HG03045 (cell line): ENCODE data around the gene DSCAM.

Experiments used
- ATAC-seq: cut with Tn5 transposase; IDR thresholded peaks from one replicate; pipeline ENCODE4 v1.9.1; 2021; ENCODE audit warnings: mild to moderate bottlenecking, moderate library complexity; ENCODE audit not compliant: unreplicated experiment

The DSCAM gene

DNA sequence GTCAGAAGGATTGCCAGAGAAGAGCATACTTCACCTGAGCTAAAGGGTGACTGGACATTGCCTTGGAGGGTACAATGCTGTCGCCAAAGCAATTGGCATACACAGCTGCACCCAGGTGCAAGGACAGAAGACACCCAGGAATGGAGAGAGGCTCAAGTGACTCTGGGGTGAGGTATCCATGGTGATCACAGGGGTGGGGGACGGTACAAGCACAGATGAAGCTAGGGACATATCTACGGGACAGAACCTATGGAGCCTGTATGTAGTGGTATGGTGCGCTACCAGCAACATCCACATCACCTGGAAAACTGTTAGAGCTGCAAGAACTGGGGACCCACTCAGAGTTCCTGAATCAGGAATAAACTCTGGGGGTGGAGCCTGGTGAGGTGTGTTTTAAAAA is 693.6 kb downstream of the DSCAM start:
- no peak for ATAC-seq

DNA sequence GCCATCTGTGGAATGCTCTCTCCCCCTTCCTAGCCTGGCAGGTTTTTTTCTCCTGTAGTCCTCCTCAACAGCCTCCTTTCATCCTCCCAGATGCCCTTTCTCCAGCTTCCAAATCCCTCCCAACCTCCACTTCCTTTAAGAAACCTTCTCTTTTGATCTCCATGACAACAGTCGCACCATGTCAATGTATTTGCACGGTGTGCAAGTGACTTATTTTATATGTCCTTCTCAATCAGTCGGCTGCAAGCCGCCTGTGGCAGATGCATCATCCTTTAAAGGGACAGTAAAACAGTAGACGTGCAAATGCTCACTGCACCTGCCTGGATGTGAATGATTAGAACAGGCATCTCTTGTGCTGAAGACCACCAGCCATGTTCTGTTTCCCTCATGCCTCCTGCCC is 694.5 kb downstream of the DSCAM start:
- ATAC-seq, result no peak

DNA sequence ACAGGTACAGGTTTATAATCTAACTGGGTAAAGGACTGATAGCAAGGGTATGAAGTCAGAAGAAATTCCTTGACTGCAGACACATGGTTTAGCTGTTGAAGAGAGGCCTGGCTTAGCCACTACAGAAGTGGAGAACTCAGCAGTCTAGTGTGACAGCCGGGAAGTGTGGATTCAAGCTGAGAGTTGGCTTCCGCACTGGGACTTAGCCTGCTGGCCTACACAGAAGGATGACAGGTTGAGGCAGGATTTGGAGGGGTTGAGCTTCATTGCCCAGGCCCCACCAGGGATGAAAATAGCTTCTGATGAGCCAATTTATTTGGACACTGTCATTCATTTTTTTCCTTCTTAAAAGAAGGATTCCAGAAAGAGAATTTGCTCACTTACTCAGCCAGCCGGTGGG is 695.3 kb downstream of the DSCAM start:
- no peak for ATAC-seq

DNA sequence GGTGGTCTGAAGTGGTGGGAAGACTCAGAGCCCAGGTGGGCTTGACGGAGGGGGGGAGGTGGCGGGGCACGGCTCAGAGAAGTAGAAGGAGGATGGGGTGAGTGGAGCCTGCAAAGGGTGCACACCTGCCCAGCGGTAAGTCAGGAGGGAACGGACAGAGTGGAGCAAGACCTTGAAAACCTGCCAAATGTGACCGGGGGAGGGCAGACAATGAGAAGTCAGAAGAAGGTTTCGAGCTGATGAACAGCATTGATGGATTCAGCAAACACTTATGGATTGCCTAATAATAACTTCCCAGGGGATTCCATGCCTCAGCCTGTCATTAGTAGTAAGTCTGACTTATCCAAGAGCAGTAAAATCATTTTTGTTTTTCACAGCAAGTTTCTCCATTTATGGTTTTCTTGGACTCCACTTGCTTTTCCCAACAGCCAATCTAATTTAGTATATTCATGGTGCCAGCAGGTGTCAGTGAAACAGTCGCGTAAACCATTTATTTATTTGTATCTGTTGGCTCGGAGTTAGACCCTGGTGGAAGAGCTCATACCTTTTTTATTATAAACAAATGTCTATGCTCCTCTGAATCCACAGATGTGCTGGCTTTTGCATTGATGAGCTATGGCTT is 700.6 kb downstream of the DSCAM start:
- no peak for ATAC-seq

DNA sequence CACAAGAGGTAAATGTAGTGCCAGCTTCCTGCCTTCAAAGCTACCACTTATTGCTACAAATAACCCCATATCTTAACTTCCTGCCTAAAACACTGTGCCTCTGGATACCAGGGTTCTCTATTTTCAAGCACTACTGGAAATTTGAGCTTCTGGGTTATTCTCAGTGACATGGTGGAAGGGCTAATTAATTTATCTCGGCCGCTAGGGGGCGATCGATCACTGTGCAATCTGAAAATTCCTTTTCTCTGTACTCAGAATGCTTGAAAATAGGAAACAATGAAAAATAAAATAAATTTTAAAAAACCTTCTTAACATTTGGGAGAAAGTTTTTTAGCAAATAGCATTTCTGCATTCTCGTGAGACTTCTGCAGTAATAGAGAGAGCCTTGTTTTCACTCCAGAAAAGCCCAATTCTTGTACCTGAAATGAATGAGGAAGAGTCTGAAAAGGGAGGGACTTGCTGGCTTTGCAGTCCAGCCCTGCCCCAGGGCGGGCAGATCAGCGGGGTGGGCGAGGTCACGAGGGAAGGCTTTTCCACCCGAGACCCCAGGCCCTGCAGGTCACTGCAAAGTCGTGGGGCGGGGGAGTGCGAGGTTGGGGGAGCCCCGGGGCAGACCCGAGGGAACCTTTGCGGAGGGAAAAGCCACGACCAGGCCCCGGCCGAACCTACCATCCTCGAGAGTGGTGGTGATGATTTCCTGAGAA is 703.0 kb downstream of the DSCAM start:
- no peak for ATAC-seq

DNA sequence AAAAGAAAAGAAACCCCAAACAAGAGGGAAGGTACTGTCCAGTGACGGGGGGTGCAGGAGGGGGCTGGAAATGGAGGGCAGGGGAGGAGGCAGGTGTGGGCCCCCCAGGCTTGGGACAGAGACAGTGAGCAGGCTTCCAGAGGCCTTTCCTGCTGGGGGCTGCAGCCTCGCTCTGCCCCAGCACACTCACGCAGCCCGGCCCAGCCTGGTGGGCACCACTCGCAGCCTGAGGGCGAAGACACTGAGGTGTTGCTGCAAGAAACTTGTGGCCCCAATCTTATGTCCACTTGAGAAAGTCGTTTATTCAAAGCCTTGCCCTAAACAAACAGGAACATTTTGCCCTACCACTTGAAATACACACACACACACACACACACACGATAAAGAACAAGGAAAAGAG is 705.3 kb downstream of the DSCAM start:
- no peak for ATAC-seq

DNA sequence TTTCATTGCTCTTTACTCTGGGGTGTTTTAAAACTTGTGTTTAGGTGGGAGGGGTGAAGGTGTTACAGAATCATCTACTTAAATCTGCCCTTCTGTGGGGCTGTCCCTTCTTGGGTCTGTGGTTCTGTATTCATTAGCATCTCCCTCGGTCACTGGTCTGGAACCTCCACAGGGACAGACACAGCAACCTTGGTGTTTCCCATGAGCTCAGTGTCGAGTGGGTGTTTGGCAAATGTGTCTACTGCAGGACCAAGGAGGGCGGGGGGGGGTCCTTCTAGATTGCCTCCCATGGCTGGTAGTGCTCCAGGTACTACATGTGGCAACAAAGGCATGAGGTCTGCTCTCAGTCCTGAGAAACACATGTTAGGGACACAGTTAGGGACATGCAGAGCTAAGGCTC is 706.3 kb downstream of the DSCAM start:
- no peak for ATAC-seq

DNA sequence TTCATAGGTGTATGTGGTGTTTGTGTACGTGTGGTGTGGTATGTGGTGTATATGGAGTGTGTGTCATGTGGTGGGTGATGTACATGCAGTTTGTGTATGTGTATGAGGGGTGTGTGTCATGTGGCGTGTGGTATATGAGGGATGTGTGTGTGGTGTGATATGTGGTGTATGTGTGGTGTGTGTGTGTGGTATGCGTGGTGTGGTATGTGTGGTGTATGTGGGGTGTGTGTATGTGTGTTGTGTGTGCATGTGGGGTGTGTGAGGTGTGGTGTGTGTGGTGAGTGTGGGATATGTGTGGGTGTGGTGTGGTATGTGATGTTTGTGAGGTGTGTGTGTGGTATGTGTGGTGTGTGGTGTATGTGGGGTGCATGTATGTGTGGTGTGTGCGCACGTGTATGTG is 707.3 kb downstream of the DSCAM start:
- no peak for ATAC-seq

DNA sequence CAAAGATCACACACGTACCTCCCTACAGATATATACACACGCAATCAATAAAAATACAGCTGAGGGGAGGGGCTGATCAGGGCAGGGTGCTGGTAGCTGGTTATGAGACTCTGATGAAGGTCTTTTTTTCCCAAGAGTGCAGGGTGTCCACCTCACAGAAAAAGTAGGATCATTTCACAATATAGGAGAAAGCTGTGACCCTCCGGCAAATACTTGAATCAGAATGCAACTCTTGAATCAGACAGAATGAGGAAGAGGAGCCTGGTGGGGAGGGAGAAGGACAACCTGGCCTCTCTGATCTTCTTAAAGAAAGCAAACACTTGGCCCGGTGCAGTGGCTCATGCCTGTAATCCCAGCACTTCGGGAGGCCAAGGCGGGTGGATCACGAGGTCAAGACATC is 710.4 kb downstream of the DSCAM start:
- no peak for ATAC-seq

DNA sequence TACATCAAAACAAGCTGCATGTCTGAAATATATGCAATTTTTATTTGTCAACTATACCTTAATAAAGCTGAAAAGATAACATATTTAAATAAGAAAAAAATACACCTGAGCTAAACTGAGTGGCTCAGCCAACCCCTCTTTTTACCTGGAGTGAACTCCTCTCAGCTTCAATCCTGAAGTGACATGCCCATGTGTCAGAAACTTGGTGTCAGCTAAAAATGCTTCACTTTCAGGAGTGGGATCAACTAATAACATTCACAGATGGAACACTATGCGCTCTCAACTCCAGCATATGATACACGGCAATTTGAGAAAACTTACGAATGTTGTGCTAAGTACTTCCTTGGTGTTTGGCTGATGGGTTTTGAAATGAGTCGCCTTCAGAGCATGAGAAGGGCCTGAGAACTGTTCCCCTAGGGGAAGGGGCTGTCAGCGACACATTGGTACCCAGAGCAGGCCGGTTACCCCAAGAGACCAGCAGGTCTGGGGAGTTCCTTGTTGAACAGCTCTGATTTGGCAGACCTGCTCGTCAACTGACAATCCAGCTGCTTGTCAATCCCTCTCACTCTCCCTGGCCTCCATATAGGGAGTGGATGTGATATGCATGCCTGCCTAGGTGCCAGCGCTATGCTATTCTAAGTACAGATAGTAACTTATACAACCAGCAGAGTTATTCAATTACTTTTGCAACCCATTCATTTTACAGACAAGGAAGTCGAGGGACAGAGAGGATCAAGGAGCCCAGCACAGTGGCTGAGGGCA is 712.0 kb downstream of the DSCAM start:
- no peak for ATAC-seq

DNA sequence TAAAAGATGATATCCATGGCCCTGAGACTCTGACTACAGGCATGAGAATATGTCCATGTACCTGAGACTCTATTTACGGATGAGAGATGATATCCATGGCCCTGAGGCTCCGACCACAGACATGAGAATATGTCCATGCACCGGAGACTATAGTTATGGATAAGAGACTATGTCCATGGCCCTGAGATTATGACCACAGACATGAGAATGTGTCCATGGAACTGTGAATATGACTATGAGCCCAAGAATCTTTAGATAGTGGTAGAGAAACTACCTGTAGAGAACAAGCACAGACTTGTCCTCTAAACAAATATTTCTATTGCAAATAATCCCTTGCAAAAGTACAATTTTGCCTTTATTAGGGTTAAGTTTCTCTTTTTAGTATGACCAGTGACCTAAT is 716.5 kb downstream of the DSCAM start:
- ATAC-seq, result no peak

DNA sequence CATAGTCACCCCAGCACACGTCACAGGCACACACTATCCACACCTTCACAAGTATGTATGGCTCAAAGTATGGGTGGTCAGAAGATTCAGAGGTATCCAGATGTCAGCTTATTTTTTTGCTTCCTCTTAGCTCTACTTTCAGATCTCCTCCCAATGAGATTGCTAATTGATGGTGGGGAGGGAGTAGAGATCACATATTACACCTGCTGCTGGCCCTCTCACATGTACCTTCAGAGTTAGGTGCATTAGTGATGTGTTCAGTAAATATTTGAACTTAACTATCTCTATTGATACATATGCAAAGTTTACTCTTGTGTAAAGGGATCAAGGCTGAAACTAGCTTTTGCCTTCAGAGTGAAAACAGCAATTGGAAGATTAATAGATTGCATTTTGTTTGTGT is 717.1 kb downstream of the DSCAM start:
- ATAC-seq, result no peak

DNA sequence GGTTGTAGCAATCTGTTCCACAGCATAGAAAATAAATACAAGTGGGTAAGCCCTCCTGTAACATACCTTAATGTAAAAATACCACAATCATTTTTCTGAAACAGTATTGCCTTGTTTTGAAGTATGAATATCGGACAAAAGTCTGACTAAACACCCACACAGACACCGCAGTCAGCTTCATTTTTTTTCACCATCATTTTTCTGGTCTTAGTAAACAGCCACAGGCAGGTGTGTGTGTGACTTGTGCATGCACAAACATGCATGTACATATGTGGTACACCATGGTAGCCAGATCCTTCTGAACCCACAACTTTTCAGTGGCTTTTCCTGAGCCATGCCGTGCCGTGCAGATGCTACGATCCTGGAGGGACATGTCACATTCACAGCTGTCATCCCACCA is 718.1 kb downstream of the DSCAM start:
- no peak for ATAC-seq

DNA sequence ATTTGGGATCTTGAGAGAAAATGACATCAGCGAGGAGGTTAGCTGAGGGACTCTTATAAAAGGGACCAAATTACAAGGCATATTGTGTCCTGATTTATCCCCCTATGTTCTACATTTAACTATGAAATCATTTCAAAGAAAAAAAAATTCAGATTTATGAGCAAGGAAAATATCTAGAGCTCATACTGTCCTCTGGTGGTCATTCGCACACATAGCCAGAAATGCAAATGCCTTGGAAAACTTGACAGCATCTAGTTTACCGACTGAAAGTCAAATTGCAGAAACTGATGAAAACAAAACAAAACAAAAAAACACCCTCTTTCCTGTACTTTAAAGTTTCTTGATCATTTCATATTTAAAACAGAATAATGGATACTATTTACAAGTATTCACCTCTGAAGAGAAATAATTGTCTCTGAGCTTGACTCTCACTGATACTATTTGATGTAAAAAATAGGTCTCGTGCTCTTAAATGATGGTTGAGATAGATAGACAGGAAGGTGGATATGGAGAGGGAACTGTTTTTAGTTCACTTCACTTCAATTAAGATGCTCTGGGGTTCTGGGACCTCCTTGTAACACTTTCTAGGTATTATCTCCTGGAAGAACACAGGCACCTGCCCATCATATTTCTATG is 725.9 kb downstream of the DSCAM start:
- ATAC-seq, result no peak

DNA sequence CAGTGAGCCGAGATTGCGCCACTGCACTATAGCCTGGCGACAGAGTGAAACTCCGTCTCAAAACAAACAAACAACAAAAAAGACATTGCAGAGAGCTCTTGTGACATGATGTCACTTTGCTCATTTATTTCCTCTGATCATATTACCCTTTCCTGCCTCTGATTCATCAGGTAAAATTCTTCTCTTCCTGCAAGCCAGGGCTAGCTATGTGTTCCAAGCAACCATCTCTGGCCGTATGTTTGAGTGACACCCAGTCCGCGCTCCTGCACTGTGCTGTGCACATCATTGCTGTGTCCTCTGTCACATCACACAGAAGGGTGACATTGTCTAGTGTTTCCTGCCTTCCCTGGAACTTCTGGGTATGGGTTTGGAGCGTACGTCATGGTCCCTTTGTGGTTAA is 728.4 kb downstream of the DSCAM start:
- ATAC-seq, result no peak

DNA sequence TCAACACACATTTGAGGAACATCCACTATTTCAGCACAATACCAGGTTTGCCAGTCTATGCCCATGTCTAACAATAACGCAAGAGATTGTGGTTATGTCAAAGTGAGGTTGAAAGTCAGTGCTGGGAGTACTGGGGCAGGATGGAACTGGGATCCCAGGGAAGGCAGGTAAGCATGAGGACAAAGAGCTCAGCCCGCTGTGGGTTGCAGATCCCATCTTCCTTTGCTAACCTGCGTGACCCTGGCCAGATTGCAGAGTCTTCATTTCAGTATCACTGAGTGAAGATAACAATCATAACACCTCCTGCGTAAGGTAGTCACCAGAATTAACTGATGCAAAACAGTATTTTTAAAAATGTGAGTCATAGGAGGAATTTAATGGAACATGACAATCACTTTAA is 729.7 kb downstream of the DSCAM start:
- ATAC-seq, result no peak

DNA sequence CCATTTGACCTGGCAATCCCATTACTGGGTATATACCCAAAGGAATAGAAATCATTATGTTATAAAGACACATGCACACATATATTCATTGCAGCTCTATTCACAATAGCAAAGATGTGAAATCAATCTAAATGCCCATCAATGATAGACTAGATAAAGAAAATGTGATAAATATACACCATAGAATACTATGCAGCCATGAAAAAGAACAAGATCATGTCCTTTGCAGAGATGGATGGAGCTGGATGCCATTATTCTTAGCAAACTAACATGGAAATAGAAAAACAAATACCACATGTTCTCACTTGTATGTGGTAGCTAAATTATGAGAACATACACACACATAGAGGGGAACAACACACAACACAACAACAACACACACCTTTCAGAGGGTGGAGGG is 731.2 kb downstream of the DSCAM start:
- no peak for ATAC-seq

DNA sequence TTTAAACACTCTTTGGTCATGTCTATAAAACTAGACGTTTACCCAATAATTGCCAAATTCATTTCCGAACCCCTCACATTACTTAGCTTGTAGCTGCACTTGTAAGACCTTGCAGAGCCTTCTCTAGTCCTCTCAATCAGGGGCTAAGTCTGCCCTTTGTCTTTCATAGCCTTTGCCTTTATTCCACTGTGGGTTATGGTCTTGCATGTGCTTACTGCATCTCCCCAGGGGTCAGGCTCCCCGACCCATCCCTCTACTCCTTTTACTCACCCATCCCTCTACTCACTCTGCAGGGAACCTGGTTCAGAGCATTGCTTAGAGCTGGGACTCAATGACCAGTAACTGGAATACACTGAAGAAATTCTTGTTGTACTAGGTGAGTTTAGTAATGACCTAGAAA is 744.3 kb downstream of the DSCAM start:
- ATAC-seq, result no peak

DNA sequence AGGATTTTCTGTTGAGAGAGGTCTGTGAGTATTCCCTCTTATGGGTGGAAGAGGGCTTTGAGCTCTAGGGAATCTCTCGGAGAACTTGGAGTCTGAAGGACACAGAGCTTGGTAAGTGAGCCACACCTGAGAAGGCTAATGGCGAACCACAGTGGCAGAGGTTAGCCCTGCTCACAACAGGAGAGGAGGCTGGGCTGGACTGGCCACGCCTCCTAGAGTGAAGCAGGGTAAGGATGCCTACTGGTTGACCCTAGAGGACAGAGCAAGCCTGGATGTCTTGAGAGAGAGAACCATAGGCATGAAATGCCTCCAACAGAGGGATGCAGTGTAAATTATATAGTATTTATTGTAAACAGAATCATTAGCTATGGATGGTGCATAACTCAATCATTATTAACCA is 747.1 kb downstream of the DSCAM start:
- ATAC-seq, result no peak

DNA sequence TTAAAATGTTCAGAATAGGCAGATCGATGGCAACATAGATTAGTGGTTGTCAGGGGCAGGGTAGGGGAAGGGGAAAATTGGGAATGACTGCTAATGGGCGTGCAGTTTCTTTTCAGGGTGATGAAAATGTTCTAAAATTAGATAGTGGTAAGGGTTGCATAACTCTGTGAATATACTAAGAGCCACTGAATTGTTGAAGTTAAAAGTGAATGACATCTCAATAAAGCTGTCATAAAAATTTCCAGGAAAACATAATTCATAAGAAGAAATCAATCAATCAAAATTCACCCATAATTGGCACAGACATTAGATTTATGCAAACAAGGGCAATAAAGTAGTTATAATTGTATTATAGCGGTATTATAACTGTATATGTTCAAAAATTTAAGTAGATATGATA is 751.5 kb downstream of the DSCAM start:
- ATAC-seq, result no peak

DNA sequence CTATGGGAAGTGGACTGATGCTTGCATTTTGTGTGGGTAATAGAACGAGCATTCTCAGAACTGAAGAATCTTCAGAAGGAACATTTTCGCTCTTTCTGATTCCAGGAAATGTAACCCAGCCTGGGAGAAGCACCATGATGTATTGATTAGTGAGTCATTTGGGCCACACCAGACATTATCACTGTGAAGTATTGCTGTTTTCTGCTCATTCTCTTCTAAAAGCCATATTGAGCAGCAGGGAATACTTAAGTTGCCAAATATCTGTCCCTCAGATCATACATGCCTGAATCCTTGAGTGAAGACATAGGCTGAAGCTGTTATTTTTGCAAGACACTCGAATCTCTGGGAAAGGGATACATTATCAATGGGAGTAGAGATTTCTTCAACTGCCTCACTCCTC is 766.6 kb downstream of the DSCAM start:
- ATAC-seq, result no peak

DNA sequence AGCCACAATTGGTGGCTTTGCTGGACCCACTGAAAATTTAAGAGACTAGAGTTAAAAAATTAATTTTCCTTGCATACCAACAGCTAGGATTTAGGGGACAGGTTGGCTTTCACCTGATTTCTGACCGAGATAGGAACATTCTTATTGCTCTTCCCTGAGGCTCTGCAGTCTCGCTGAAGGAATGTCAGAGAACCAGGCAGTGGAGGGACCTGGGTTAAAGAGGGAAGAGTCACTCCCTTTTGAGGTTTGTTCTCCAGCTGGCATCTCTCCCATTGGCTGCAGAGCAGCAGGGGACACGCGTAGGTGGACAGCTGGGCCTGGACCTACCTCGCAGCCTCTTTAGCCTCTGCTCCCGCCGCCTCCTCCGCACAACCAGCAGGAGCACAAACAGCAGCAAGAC is 772.2 kb downstream of the DSCAM start:
- no peak for ATAC-seq
